Panc1 (cell line): ENCODE results near the gene DUSP23. TPM values are rescaled to one million over a fixed set of nuclear protein-coding genes. Genes with fewer than 3 reads are reported as not detected.

ENCODE experiments used
- ATAC-seq: fragments of 200-7000 bp; cut with Tn5 transposase; 2 replicates; pipeline ENCODE4 v1.9.1; 2020; ENCODE audit warnings: mild to moderate bottlenecking, moderate library complexity
- BruUV-seq: library from RNA; stranded (reverse); fragments of 400-500 nt; replicated peaks from 2 replicates; lab custom pipeline; 2021; lab: Mats Ljungman, UMichigan
- CTCF ChIA-PET: fragments of 300-600 bp; sonication (Branson Sonifier 250); formaldehyde crosslinking; loops from one replicate; lab custom pipeline; 2022; ENCODE audit warnings: antibody characterized with exemption; lab: Charles Lee
- POLR2A ChIA-PET: fragments of 300-600 bp; sonication (Branson Sonifier 250); formaldehyde crosslinking; loops from one replicate; lab custom pipeline; 2022; ENCODE audit warnings: antibody characterized with exemption; lab: Charles Lee
- DNase-seq: peaks from one replicate; pipeline ENCODE4 v3.0.0-alpha.2; 2010; ENCODE audit warnings: low read depth, low spot score
- H3K27ac ChIP-seq: 2 replicates; pipeline ENCODE4 v1.5.1; 2011; ENCODE audit warnings: mild to moderate bottlenecking, low read length, inconsistent platforms
- H3K27me3 ChIP-seq: fragments of 200-500 bp; sonication (Bioruptor generic); 2 replicates; pipeline ENCODE4 v1.6.0; 2014; ENCODE audit warnings: low read length, inconsistent platforms; ENCODE audit not compliant: control insufficient read depth, insufficient read depth
- H3K36me3 ChIP-seq: fragments of 200-500 bp; sonication (Bioruptor generic); 2 replicates; pipeline ENCODE4 v1.5.1; 2014; ENCODE audit warnings: inconsistent platforms, mild to moderate bottlenecking, low read length, moderate library complexity; ENCODE audit not compliant: control insufficient read depth, insufficient read depth
- H3K4me1 ChIP-seq: 2 replicates; pipeline ENCODE4 v1.5.1; 2011; ENCODE audit warnings: inconsistent platforms, mild to moderate bottlenecking, low read length, moderate library complexity; ENCODE audit not compliant: control insufficient read depth, insufficient read depth
- H3K4me3 ChIP-seq, 2 experiments: 2 replicates each; pipeline ENCODE4 v1.5.1; 2011 to 2012; ENCODE audit warnings: low read depth in 2 of 2, low read length in 2 of 2, mild to moderate bottlenecking in 2 of 2, inconsistent platforms in 1 of 2, moderate library complexity in 1 of 2
- H3K9me3 ChIP-seq: fragments of 200-500 bp; sonication (Bioruptor generic); 2 replicates; pipeline ENCODE4 v1.5.1; 2014; ENCODE audit warnings: low read depth, mild to moderate bottlenecking, inconsistent platforms, low read length, moderate library complexity; ENCODE audit not compliant: control insufficient read depth, insufficient read depth
- POLR2AphosphoS5 ChIP-seq: IDR thresholded peaks from 2 replicates; pipeline ENCODE4 v1.6.1; 2012; ENCODE audit warnings: mild to moderate bottlenecking, low read depth, low read length, moderate library complexity
- SIN3A ChIP-seq: IDR thresholded peaks from 2 replicates; pipeline ENCODE4 v1.6.1; 2012; ENCODE audit warnings: low read depth, mild to moderate bottlenecking, low read length, moderate library complexity, borderline replicate concordance; ENCODE audit not compliant: insufficient read depth
- TCF7L2 ChIP-seq: IDR thresholded peaks from 2 replicates; pipeline ENCODE4 v1.6.1; 2011; ENCODE audit warnings: mild to moderate bottlenecking, low read depth, low read length, inconsistent platforms
- in situ Hi-C: cut with HindIII; loops from 2 replicates; pipeline ENCODE4 v1.10.0; 2016; ENCODE audit warnings: low sequenced_read_pairs, low pct_unique_long_range_greater_than_20kb
- intact Hi-C: fragments of 100-400 bp; cut with micrococcal nuclease; formaldehyde crosslinking; loops from one replicate; pipeline ENCODE4 v1.10.0; 2022; ENCODE audit not compliant: unreplicated experiment
- total RNA-seq: library from RNA; stranded (reverse); gene quantifications from one replicate; pipeline ENCODE4 v1.2.1, GENCODE V29; 2021; ENCODE audit not compliant: unreplicated experiment
- TF ChIP-seq, protein P1 (sequence below), 2 experiments: IDR thresholded peaks; 2 replicates each; pipeline ENCODE4 v1.6.1; 2011 to 2012; ENCODE audit warnings: low read depth in 2 of 2, control low read depth in 1 of 2, low read length in 1 of 2, mild to moderate bottlenecking in 1 of 2, moderate library complexity in 1 of 2; ENCODE audit not compliant: insufficient read depth in 1 of 2
- TF ChIP-seq, protein P2 (sequence below): fragments of 450-650 bp; IDR thresholded peaks from 2 replicates; pipeline ENCODE4 v1.5.1; 2017; ENCODE audit warnings: mild to moderate bottlenecking

DUSP23 gene
- total RNA-seq, 1 experiment from 2014 or later: 36.1 TPM

DNA sequence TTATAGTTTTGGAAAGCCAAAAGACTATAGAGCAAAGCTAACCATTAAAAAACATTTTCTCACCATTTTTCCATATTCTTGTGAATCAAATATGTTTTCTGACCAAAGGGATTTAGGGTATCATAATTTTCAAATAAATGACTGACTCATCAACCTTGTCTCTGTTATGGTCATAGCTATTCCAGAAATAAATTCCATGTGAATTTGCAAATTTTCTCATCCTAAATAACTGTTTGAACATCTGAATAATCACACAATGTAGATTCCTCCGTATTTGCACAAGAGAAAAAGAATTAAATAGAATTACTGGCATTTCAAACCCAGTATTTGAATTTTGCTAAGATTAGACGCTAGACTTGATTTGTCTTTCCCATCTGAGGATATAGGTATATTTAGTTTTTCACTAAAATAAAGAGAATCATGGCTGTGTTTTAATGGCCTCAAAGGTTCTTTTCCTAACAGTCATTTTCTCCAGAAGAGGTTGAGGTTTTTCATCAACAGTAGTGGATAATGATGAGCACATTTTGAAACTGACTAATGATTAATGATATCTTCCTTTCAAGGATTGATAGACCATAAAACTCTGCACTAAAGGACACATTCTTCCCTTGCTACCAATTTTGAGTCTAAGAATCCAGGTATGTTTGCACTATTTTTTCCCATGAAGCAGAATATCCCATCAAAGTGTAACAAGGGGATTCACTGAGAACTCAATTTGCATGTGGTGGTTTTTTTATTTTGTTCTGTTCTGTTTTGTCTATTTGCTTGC, 9.5 kb upstream of the DUSP23 start:
- intact Hi-C loops: no loop called here
- Histone ChIP-seq H3K27me3 (peaks cover 4% of the 10 kb centered on the region; the same call in 1 of the 2 replicates), H3K36me3 (no peaks in the 10 kb centered on the region), H3K27ac (no peak overlapping the region), H3K4me1 (no peaks in the 10 kb centered on the region), H3K4me3 (no peak overlapping the region), H3K9me3 (no peaks in the 10 kb centered on the region)
- no peak for DNase-seq
- TF ChIP-seq POLR2AphosphoS5 (no peak), SIN3A (no peak), TCF7L2 (no peak)
- TF ChIP-seq, protein P1, sequence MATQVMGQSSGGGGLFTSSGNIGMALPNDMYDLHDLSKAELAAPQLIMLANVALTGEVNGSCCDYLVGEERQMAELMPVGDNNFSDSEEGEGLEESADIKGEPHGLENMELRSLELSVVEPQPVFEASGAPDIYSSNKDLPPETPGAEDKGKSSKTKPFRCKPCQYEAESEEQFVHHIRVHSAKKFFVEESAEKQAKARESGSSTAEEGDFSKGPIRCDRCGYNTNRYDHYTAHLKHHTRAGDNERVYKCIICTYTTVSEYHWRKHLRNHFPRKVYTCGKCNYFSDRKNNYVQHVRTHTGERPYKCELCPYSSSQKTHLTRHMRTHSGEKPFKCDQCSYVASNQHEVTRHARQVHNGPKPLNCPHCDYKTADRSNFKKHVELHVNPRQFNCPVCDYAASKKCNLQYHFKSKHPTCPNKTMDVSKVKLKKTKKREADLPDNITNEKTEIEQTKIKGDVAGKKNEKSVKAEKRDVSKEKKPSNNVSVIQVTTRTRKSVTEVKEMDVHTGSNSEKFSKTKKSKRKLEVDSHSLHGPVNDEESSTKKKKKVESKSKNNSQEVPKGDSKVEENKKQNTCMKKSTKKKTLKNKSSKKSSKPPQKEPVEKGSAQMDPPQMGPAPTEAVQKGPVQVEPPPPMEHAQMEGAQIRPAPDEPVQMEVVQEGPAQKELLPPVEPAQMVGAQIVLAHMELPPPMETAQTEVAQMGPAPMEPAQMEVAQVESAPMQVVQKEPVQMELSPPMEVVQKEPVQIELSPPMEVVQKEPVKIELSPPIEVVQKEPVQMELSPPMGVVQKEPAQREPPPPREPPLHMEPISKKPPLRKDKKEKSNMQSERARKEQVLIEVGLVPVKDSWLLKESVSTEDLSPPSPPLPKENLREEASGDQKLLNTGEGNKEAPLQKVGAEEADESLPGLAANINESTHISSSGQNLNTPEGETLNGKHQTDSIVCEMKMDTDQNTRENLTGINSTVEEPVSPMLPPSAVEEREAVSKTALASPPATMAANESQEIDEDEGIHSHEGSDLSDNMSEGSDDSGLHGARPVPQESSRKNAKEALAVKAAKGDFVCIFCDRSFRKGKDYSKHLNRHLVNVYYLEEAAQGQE (IDR thresholded peaks at IDR 0.05; ENCODE audit: insufficient read depth in 1 of 2, low read depth in 2 of 2, low read length in 1 of 2): no peak
- TF ChIP-seq, protein P2, sequence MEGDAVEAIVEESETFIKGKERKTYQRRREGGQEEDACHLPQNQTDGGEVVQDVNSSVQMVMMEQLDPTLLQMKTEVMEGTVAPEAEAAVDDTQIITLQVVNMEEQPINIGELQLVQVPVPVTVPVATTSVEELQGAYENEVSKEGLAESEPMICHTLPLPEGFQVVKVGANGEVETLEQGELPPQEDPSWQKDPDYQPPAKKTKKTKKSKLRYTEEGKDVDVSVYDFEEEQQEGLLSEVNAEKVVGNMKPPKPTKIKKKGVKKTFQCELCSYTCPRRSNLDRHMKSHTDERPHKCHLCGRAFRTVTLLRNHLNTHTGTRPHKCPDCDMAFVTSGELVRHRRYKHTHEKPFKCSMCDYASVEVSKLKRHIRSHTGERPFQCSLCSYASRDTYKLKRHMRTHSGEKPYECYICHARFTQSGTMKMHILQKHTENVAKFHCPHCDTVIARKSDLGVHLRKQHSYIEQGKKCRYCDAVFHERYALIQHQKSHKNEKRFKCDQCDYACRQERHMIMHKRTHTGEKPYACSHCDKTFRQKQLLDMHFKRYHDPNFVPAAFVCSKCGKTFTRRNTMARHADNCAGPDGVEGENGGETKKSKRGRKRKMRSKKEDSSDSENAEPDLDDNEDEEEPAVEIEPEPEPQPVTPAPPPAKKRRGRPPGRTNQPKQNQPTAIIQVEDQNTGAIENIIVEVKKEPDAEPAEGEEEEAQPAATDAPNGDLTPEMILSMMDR: no peak
- no TSS peak for BruUV-seq
- ChIA-PET CTCF (no interaction called here), POLR2A (no interaction called here)
- no peak for ATAC-seq
- in situ Hi-C loops: no loop called here

DNA sequence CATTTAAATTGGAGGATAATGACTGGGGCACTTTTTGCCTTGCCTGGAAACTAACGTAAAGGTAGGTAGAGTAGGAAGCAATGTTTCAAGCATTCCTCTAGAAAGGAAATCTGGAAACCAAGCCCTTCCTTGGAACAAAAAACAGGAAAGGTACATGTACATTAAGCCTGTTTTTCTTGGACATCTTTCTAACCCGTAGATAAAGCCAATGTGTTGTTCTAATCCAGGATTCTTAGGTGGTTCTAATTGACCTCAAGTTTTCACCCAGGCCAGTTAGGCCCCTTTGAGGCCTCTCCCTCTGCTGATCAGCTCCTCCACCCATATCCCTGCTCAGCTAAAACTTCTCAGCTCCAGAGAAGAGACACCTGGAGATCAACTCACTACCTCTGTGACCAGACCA, 6.3 kb upstream of the DUSP23 start:
- Histone ChIP-seq H3K9me3 (no peaks in the 10 kb centered on the region), H3K4me1 (no peaks in the 10 kb centered on the region), H3K27ac (no peak overlapping the region), H3K36me3 (no peaks in the 10 kb centered on the region), H3K27me3 (peaks cover 7% of the 10 kb centered on the region; the same call in 1 of the 2 replicates), H3K4me3 (no peak overlapping the region)
- intact Hi-C loops (no loop called here), in situ Hi-C loops (no loop called here)
- no TSS peak for BruUV-seq
- ChIA-PET POLR2A (no interaction called here), CTCF (no interaction called here)
- TF ChIP-seq, protein P2: no peak
- TF ChIP-seq, protein P1 (IDR thresholded peaks at IDR 0.05; ENCODE audit: insufficient read depth in 1 of 2, low read depth in 2 of 2, low read length in 1 of 2): no peak
- no peak for TF ChIP-seq POLR2AphosphoS5
- TF ChIP-seq SIN3A: no peak
- no peak for TF ChIP-seq TCF7L2
- DNase-seq (no peak), ATAC-seq (no peak)
